ENCODE data around the gene TIMP1. TPM values are rescaled to one million over a fixed set of nuclear protein-coding genes. Genes with fewer than 3 reads are reported as not detected.

TIMP1 gene
- total RNA-seq, 2 donors from 2014 or later: 373 to 916 TPM

DNA sequence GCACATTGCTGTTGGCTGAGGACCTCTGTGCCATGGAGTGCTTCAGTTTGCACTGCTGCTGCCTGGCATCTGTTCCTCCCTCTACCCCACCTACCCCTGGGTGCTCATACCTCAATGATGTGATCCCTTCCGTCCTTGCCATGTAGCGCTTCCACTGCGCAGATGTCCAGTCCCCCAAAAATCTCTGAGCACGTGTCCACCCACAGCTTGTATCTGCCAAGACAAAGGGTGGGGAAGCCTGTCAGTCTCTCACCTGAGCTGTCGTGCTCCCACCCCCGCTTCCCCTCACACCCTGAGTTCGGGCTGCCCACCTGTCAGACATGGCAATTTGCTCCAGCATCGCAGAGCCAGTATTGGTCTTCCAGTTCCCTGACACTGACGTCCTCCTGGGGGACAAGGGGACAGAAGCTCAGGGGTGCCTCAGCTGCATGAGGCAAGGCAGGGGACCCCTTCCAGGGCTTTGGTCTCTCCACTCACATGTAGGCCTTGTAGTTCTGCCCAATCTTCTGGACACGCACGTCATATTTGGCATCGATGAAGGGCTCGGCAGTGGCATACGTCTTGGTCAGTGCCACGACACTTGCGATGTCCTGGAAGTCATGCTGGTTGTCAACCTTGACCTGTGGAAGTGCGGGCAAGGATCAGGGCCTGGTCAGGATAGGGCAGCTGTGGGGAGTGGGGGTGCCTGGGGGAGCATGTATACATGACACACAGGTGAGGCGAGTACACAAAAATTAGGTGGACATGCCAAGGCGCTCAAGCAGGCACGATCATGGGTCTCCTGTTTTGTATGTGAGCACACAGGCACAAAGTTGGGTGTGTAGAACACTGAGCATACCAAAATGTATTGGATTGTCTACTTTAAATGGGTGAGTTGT, 6.0 kb upstream of the TIMP1 start:
- Histone ChIP-seq H3K9me3 (no peaks in the 10 kb centered on the region), H3K4me1 (replicated peaks) (no peaks in the 10 kb centered on the region), H3K27me3 (replicated peaks; ENCODE audit: insufficient read depth) (no peaks in the 10 kb centered on the region), H3K4me3 (no peak overlapping the region), H3K27ac (no peak overlapping the region), H3K36me3 (no peaks in the 10 kb centered on the region)
- DNase-seq (ENCODE audit: low spot score): no peak
- intact Hi-C loops (cut with DNase I): no loop called here
- WGBS: 95% methylated on average over 15 of the region's 20 CpGs
- TF ChIP-seq CTCF (IDR thresholded peaks at IDR 0.05) (no peak), POLR2AphosphoS5 (IDR thresholded peaks at IDR 0.05) (no peak), POLR2A (IDR thresholded peaks at IDR 0.05) (no peak)

DNA sequence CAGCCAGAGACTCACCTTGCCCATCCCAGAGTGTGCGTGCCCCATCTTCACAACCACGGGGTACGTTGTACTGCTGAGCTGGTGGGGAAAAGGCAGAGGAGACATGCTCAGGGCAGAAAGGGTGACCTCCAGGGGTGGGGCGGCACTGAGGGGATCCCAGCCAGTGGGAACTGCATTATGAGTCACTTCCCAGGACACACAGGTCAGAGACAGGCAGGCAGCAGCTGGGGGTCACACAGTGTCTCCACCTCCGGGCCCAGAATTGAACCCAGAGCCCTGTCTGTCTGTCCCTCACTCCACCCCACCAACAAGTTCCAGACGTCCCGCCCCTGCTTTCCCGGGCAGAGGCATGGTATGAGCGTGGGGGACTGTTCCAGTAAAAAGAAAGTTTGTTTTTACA, 4.8 kb upstream of the TIMP1 start:
- Histone ChIP-seq H3K27me3 (replicated peaks; ENCODE audit: insufficient read depth) (no peaks in the 10 kb centered on the region), H3K27ac (no peak overlapping the region), H3K36me3 (no peaks in the 10 kb centered on the region), H3K4me3 (no peak overlapping the region), H3K9me3 (no peaks in the 10 kb centered on the region), H3K4me1 (replicated peaks) (no peaks in the 10 kb centered on the region)
- TF ChIP-seq POLR2A (IDR thresholded peaks at IDR 0.05) (no peak), POLR2AphosphoS5 (IDR thresholded peaks at IDR 0.05) (no peak), CTCF (IDR thresholded peaks at IDR 0.05) (no peak)
- intact Hi-C loops (cut with DNase I): no loop called here
- WGBS: 31% methylated on average over 9 of the region's 9 CpGs
- DNase-seq (ENCODE audit: low spot score): no peak

GRCh38 chrX:47577901-47578300, 4.3 kb upstream of the TIMP1 start:
- TF ChIP-seq POLR2AphosphoS5 (IDR thresholded peaks at IDR 0.05): no peak
- TF ChIP-seq CTCF (IDR thresholded peaks at IDR 0.05): no peak
- no peak for TF ChIP-seq POLR2A (IDR thresholded peaks at IDR 0.05)
- no peaks in the 10 kb centered on the region for H3K9me3 ChIP-seq
- 38% methylated on average over 2 of the region's 3 CpGs for WGBS
- no peaks in the 10 kb centered on the region for H3K4me1 ChIP-seq (replicated peaks)
- no peak overlapping the region for H3K4me3 ChIP-seq
- no peaks in the 10 kb centered on the region for H3K36me3 ChIP-seq
- no peaks in the 10 kb centered on the region for H3K27me3 ChIP-seq (replicated peaks; ENCODE audit: insufficient read depth)
- intact Hi-C loops (cut with DNase I): no loop called here
- no peak for DNase-seq (ENCODE audit: low spot score)
- no peak overlapping the region for H3K27ac ChIP-seq

GRCh38 chrX:47578692-47579091, 3.5 kb upstream of the TIMP1 start:
- Histone ChIP-seq H3K4me3 (no peak overlapping the region), H3K9me3 (no peaks in the 10 kb centered on the region), H3K36me3 (no peaks in the 10 kb centered on the region), H3K27ac (no peak overlapping the region), H3K27me3 (replicated peaks; ENCODE audit: insufficient read depth) (no peaks in the 10 kb centered on the region), H3K4me1 (replicated peaks) (no peaks in the 10 kb centered on the region)
- intact Hi-C loops (cut with DNase I): no loop called here
- TF ChIP-seq POLR2AphosphoS5 (IDR thresholded peaks at IDR 0.05) (no peak), CTCF (IDR thresholded peaks at IDR 0.05) (no peak), POLR2A (IDR thresholded peaks at IDR 0.05) (no peak)
- DNase-seq (ENCODE audit: low spot score): no peak
- no CpG with 5 or more reads among the region's 16 CpGs for WGBS

GRCh38 chrX:47579537-47579936, 2.7 kb upstream of the TIMP1 start:
- Histone ChIP-seq H3K9me3 (no peaks in the 10 kb centered on the region), H3K27ac (no peak overlapping the region), H3K4me3 (no peak overlapping the region), H3K27me3 (replicated peaks; ENCODE audit: insufficient read depth) (no peaks in the 10 kb centered on the region), H3K36me3 (no peaks in the 10 kb centered on the region), H3K4me1 (replicated peaks) (no peaks in the 10 kb centered on the region)
- WGBS: 33% methylated on average over 9 of the region's 9 CpGs
- DNase-seq (ENCODE audit: low spot score): no peak
- TF ChIP-seq POLR2A (IDR thresholded peaks at IDR 0.05): no peak
- no peak for TF ChIP-seq CTCF (IDR thresholded peaks at IDR 0.05)
- TF ChIP-seq POLR2AphosphoS5 (IDR thresholded peaks at IDR 0.05): peak; percentile 29
- intact Hi-C loops (cut with DNase I): no loop called here
